ENCODE results near the gene HPD.

GRCh38 chr12:121858318-121858661, 369 bp downstream of the HPD start:
- TF ChIP-seq POLR2A (IDR thresholded peaks at IDR 0.05): no peak
- TF ChIP-seq CTCF (IDR thresholded peaks at IDR 0.05): no peak
